ENCODE results near the gene LRMDA. TPM values are rescaled to one million over a fixed set of nuclear protein-coding genes. Genes with fewer than 3 reads are reported as not detected.

Gene LRMDA
- polyA plus RNA-seq, 3 donors, result 39.8 to 59.6 (median 56.4) TPM

DNA sequence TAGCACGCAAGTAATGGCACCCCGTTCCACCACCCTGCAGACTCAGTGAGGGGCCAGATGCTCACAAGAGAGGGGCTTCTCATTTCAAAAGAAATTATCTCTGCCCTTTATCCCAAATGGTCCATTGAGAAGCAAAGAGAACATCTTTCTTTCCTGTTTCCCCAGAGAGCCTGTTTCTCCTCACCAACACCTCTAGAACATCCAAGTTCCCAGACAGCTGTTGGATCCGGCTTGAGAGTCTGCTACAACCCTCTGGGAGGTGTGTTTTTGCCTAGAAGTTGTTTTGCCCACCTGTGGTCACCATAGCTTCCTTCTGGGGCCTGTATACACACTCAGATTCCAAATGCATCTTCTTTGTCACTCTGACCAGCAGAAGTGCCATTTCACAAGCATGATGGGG, 637.4 kb downstream of the LRMDA start:
- Histone ChIP-seq H3K36me3 (replicated peaks in 1 of 2; ENCODE audit: control insufficient read depth in 1 of 2, insufficient read depth in 2 of 2, low read length in 2 of 2) (peaks cover 4 to 44% of the 10 kb centered on the region in 2 donors), H3K79me2 (ENCODE audit: insufficient read depth, low read length) (no peaks in the 10 kb centered on the region), H3K9ac (ENCODE audit: insufficient read depth, low read length, poor library complexity, severe bottlenecking) (no peak overlapping the region), H3K27ac (ENCODE audit: low read depth in 1 of 2, low read length in 2 of 2) (no peak overlapping the region), H2AFZ (ENCODE audit: insufficient read depth, low read depth, low read length, poor library complexity, severe bottlenecking) (no peak overlapping the region), H3K27me3 (ENCODE audit: control insufficient read depth in 2 of 2, insufficient read depth in 2 of 2, low read length in 2 of 2) (no peaks in the 10 kb centered on the region), H3K4me1 (ENCODE audit: control insufficient read depth in 1 of 2, insufficient read depth in 2 of 2, low read length in 2 of 2) (no peaks in the 10 kb centered on the region), H4K20me1 (ENCODE audit: insufficient read depth, low read length) (no peaks in the 10 kb centered on the region), H3K4me3 (replicated peaks in 1 of 3; ENCODE audit: low read depth in 2 of 3, low read length in 3 of 3) (no peak overlapping the region), H3K9me3 (replicated peaks in 1 of 2; ENCODE audit: control insufficient read depth in 1 of 2, insufficient read depth in 1 of 2, low read length in 2 of 2) (peaks cover 0 to 6% of the 10 kb centered on the region in 2 donors), H3K4me2 (replicated peaks; ENCODE audit: extremely low read depth, low read length, poor library complexity, severe bottlenecking) (no peak overlapping the region)
- DNase-seq, result no peak
- 100% methylated on average over 2 of the region's 3 CpGs for WGBS (ENCODE audit: insufficient coverage)
- no peaks in the 10 kb centered on the region for H3K4me1 Mint-ChIP-seq
- TF ChIP-seq CTCF (IDR thresholded peaks at IDR 0.05), result no peak
- intact Hi-C loops (cut with micrococcal nuclease), result no loop called here
- peaks cover 0 to 14% (median 5%) of the 10 kb centered on the region in 7 donors for H3K9me3 Mint-ChIP-seq
- peaks cover 27 to 44% of the 10 kb centered on the region in 2 donors for H3K36me3 Mint-ChIP-seq
- no peak overlapping the region for H3K4me3 Mint-ChIP-seq
- peaks cover 0 to 1% (median 0%) of the 10 kb centered on the region in 3 donors for H3K27me3 Mint-ChIP-seq (ENCODE audit: low read depth in 3 of 3)
- H3K27ac Mint-ChIP-seq, result peak overlapping the region in 1 of 7 donors; percentile 5

GRCh38 chr10:76070916-76071315, 639.5 kb downstream of the LRMDA start:
- Mint-ChIP-seq H3K27me3 (ENCODE audit: low read depth in 3 of 3) (peaks cover 0 to 1% (median 0%) of the 10 kb centered on the region in 3 donors), H3K4me1 (no peaks in the 10 kb centered on the region), H3K4me3 (no peak overlapping the region), H3K9me3 (peaks cover 0 to 12% (median 1%) of the 10 kb centered on the region in 7 donors), H3K36me3 (peaks cover 20 to 36% of the 10 kb centered on the region in 2 donors), H3K27ac (peak overlapping the region in 3 of 7 donors; percentile 28 to 77 (median 62))
- H3K4me2 ChIP-seq (replicated peaks; ENCODE audit: extremely low read depth, low read length, poor library complexity, severe bottlenecking), result no peak overlapping the region
- no peaks in the 10 kb centered on the region for H3K79me2 ChIP-seq (ENCODE audit: insufficient read depth, low read length)
- H2AFZ ChIP-seq (ENCODE audit: insufficient read depth, low read depth, low read length, poor library complexity, severe bottlenecking), result no peak overlapping the region
- no peak overlapping the region for H3K27ac ChIP-seq (ENCODE audit: low read depth in 1 of 2, low read length in 2 of 2)
- no peaks in the 10 kb centered on the region for H3K27me3 ChIP-seq (ENCODE audit: control insufficient read depth in 2 of 2, insufficient read depth in 2 of 2, low read length in 2 of 2)
- intact Hi-C loops (cut with micrococcal nuclease), result no loop called here
- no peak overlapping the region for H3K9ac ChIP-seq (ENCODE audit: insufficient read depth, low read length, poor library complexity, severe bottlenecking)
- peaks cover 0 to 30% of the 10 kb centered on the region in 2 donors for H3K36me3 ChIP-seq (replicated peaks in 1 of 2; ENCODE audit: control insufficient read depth in 1 of 2, insufficient read depth in 2 of 2, low read length in 2 of 2)
- DNase-seq, result no peak
- no peak overlapping the region for H3K4me3 ChIP-seq (replicated peaks in 1 of 3; ENCODE audit: low read depth in 2 of 3, low read length in 3 of 3)
- no peak for TF ChIP-seq CTCF (IDR thresholded peaks at IDR 0.05)
- no peaks in the 10 kb centered on the region for H4K20me1 ChIP-seq (ENCODE audit: insufficient read depth, low read length)
- H3K4me1 ChIP-seq (ENCODE audit: control insufficient read depth in 1 of 2, insufficient read depth in 2 of 2, low read length in 2 of 2), result no peaks in the 10 kb centered on the region
- H3K9me3 ChIP-seq (replicated peaks in 1 of 2; ENCODE audit: control insufficient read depth in 1 of 2, insufficient read depth in 1 of 2, low read length in 2 of 2), result peaks cover 0 to 6% of the 10 kb centered on the region in 2 donors
- 100% methylated on average over 1 of the region's 5 CpGs for WGBS (ENCODE audit: insufficient coverage)

Data from CD14-positive monocyte (primary cell).